Effector CD4-positive, alpha-beta T cell (primary cell): ENCODE measurements around the gene PRKAR1A.

Experiments
- DNase-seq: peaks from one replicate; pipeline ENCODE4 v3.0.0-alpha.2; 2020

The PRKAR1A gene

GRCh38 chr17:68544111-68544915 is 32.1 kb downstream of the PRKAR1A start:
- no peak for DNase-seq

- DNase-seq: no peak
Observed at GRCh38 chr17:68556551-68556950, 44.3 kb downstream of the PRKAR1A start.

GRCh38 chr17:68559316-68559715 is 47.1 kb downstream of the PRKAR1A start:
- no peak for DNase-seq

- no peak for DNase-seq
Observed at GRCh38 chr17:68560966-68561720, 48.9 kb downstream of the PRKAR1A start.

- no peak for DNase-seq
Observed at GRCh38 chr17:68562736-68563135, 50.5 kb downstream of the PRKAR1A start.

GRCh38 chr17:68564415-68565111 is 52.3 kb downstream of the PRKAR1A start:
- no peak for DNase-seq

GRCh38 chr17:68565661-68566441 is 53.6 kb downstream of the PRKAR1A start:
- no peak for DNase-seq

- no peak for DNase-seq
Observed at GRCh38 chr17:68566442-68566738, 54.2 kb downstream of the PRKAR1A start.

GRCh38 chr17:68567035-68567434 is 54.8 kb downstream of the PRKAR1A start:
- DNase-seq: no peak

- no peak for DNase-seq
Observed at GRCh38 chr17:68567581-68567980, 55.4 kb downstream of the PRKAR1A start.

GRCh38 chr17:68568581-68568980 is 56.4 kb downstream of the PRKAR1A start:
- DNase-seq: no peak

- no peak for DNase-seq
Observed at GRCh38 chr17:68569346-68569745, 57.1 kb downstream of the PRKAR1A start.

GRCh38 chr17:68570526-68570925 is 58.3 kb downstream of the PRKAR1A start:
- no peak for DNase-seq

GRCh38 chr17:68572138-68572842 is 60.1 kb downstream of the PRKAR1A start:
- DNase-seq: no peak

- no peak for DNase-seq
Observed at GRCh38 chr17:68573338-68573737, 61.1 kb downstream of the PRKAR1A start.

- no peak for DNase-seq
Observed at GRCh38 chr17:68576137-68576536, 63.9 kb downstream of the PRKAR1A start.

GRCh38 chr17:68576811-68577496 is 64.7 kb downstream of the PRKAR1A start:
- no peak for DNase-seq

GRCh38 chr17:68577497-68577821 is 65.2 kb downstream of the PRKAR1A start:
- no peak for DNase-seq

- no peak for DNase-seq
Observed at GRCh38 chr17:68578236-68578635, 66.0 kb downstream of the PRKAR1A start.

- DNase-seq: no peak
Observed at GRCh38 chr17:68579194-68579927, 67.1 kb downstream of the PRKAR1A start.

GRCh38 chr17:68580236-68580770 is 68.1 kb downstream of the PRKAR1A start:
- DNase-seq: no peak
